B cell (primary cell): ENCODE data around the gene RPP38. TPM values are rescaled to one million over a fixed set of nuclear protein-coding genes. Genes with fewer than 3 reads are reported as not detected.

Source experiments
- ATAC-seq: fragments of 200-7000 bp; cut with Tn5 transposase; one replicate; pipeline ENCODE4 v1.10.0; 2021; ENCODE audit warnings: low read depth, mild to moderate bottlenecking, moderate number of reproducible peaks, moderate library complexity
- CTCF ChIA-PET: fragments of 350-600 bp; sonication (Branson Sonifier 250); formaldehyde crosslinking; loops from one replicate; lab custom pipeline; 2021; ENCODE audit warnings: antibody characterized with exemption, inconsistent platforms; lab: Charles Lee
- POLR2A ChIA-PET: fragments of 350-600 bp; sonication (Branson Sonifier 250); formaldehyde crosslinking; loops from one replicate; lab custom pipeline; 2021; ENCODE audit warnings: antibody characterized with exemption; lab: Charles Lee
- DNase-seq: peaks from one replicate; pipeline ENCODE4 v3.0.0; 2013
- H2AFZ ChIP-seq: 2 replicates; pipeline ENCODE4 v1.6.1; 2012; ENCODE audit warnings: mild to moderate bottlenecking, low read depth, low read length; ENCODE audit not compliant: insufficient read depth, poor library complexity, severe bottlenecking
- H3K27ac ChIP-seq, 2 donors: 1 replicate in 1 of 2; 2 replicates in 1 of 2; pipeline ENCODE4 v1.5.1; 2012 to 2013; ENCODE audit warnings: low read length in 2 of 2, mild to moderate bottlenecking in 2 of 2, moderate library complexity in 1 of 2
- H3K27me3 ChIP-seq, 4 experiments: fragments of 200-600 bp in 1 of 4; sonication (generic) in 1 of 4; replicated peaks in 1 of 4; 1 replicate in 2 of 4; 2 replicates in 2 of 4; pipeline versions ENCODE4 v1.6.1 to v1.7.0; 2013 to 2016; ENCODE audit warnings: low read length in 3 of 4, mild to moderate bottlenecking in 2 of 4, mixed read lengths in 1 of 4, moderate library complexity in 1 of 4; ENCODE audit not compliant: insufficient read depth in 4 of 4, control insufficient read depth in 3 of 4; ENCODE audit errors: control extremely low read depth in 1 of 4
- H3K36me3 ChIP-seq, 2 experiments: replicated peaks in 1 of 2; 1 replicate in 1 of 2; 2 replicates in 1 of 2; pipeline versions ENCODE4 v1.6.1 to v1.7.1; 2013; ENCODE audit warnings: low read length in 1 of 2; ENCODE audit not compliant: insufficient read depth in 2 of 2, control insufficient read depth in 1 of 2; ENCODE audit errors: control extremely low read depth in 1 of 2, extremely low read depth in 1 of 2
- H3K4me1 ChIP-seq, 2 donors: fragments of 200-600 bp in 1 of 2; sonication (generic) in 1 of 2; 1 replicate in 1 of 2; 2 replicates in 1 of 2; pipeline versions ENCODE4 v1.5.1 to v1.6.1; 2013 to 2017; ENCODE audit warnings: low read length in 2 of 2; ENCODE audit not compliant: control insufficient read depth in 2 of 2, insufficient read depth in 2 of 2
- H3K4me2 ChIP-seq: replicated peaks from 2 replicates; pipeline ENCODE3; 2012; ENCODE audit warnings: mild to moderate bottlenecking, low read depth, low read length; ENCODE audit not compliant: poor library complexity, severe bottlenecking
- H3K4me3 ChIP-seq, 5 experiments: fragments of 200-600 bp in 1 of 5; sonication (generic) in 1 of 5; 1 replicate in 3 of 5; 2 replicates in 2 of 5; pipeline versions ENCODE4 v1.5.1 to v1.7.0; 2011 to 2016; ENCODE audit warnings: low read length in 4 of 5, mild to moderate bottlenecking in 4 of 5, low read depth in 2 of 5, control low read depth in 1 of 5, moderate library complexity in 1 of 5; ENCODE audit not compliant: insufficient read depth in 1 of 5; ENCODE audit errors: control extremely low read depth in 1 of 5, extremely low read depth in 1 of 5
- H3K79me2 ChIP-seq: fragments of 200-600 bp; sonication (generic); one replicate; pipeline ENCODE4 v1.6.0; 2016; ENCODE audit warnings: low read length; ENCODE audit not compliant: control insufficient read depth, insufficient read depth
- H3K9ac ChIP-seq: fragments of 200-600 bp; sonication (generic); 2 replicates; pipeline ENCODE4 v1.6.1; 2017; ENCODE audit warnings: mild to moderate bottlenecking, low read length, moderate library complexity
- H3K9me3 ChIP-seq, 3 donors: one replicate each; pipeline versions ENCODE4 v1.6.1 to v1.7.1; 2013; ENCODE audit warnings: low read length in 2 of 3; ENCODE audit not compliant: control insufficient read depth in 2 of 3, insufficient read depth in 1 of 3; ENCODE audit errors: control extremely low read depth in 1 of 3
- H4K20me1 ChIP-seq: 2 replicates; pipeline ENCODE4 v1.6.0; 2012; ENCODE audit warnings: mild to moderate bottlenecking, low read length; ENCODE audit not compliant: insufficient read depth, control insufficient read depth, poor library complexity, severe bottlenecking
- H3K27ac Mint-ChIP-seq: one replicate; pipeline ENCODE4 v1.8.0; 2021; ENCODE audit warnings: mixed read lengths
- H3K27me3 Mint-ChIP-seq: one replicate; pipeline ENCODE4 v1.8.0; 2021; ENCODE audit warnings: mixed read lengths
- H3K4me1 Mint-ChIP-seq: one replicate; pipeline ENCODE4 v1.8.0; 2021; ENCODE audit warnings: mixed read lengths
- H3K4me3 Mint-ChIP-seq: one replicate; pipeline ENCODE4 v1.8.0; 2021; ENCODE audit warnings: mixed read lengths
- H3K9me3 Mint-ChIP-seq: one replicate; pipeline ENCODE4 v1.8.0; 2022; ENCODE audit warnings: mixed read lengths; ENCODE audit not compliant: insufficient read depth
- EZH2 ChIP-seq: IDR thresholded peaks from 2 replicates; pipeline ENCODE4 v1.6.1; 2012; ENCODE audit warnings: borderline replicate concordance, low read depth, mild to moderate bottlenecking, moderate library complexity, low read length; ENCODE audit not compliant: insufficient read depth, poor library complexity, severe bottlenecking
- WGBS: methylation state at CpG from one replicate; pipeline ENCODE4 v1.1.5; 2013; ENCODE audit warnings: missing lambda C conversion rate; ENCODE audit not compliant: insufficient coverage; 5-methylcytosine and 5-hydroxymethylcytosine counted together
- intact Hi-C: fragments of 100-400 bp; cut with micrococcal nuclease; formaldehyde crosslinking; loops from one replicate; pipeline ENCODE4 v1.10.0; 2022
- polyA minus RNA-seq: library from RNA; depleted of rRNA, polyadenylated mRNA; stranded (reverse); fragments of >200 nt; gene quantifications from 2 replicates; pipeline ENCODE4 v1.2.3, GENCODE V29; 2012
- polyA plus RNA-seq: library from polyadenylated mRNA; depleted of rRNA; stranded (reverse); fragments of >200 nt; gene quantifications from 2 replicates; pipeline ENCODE4 v1.2.3, GENCODE V29; 2012
- total RNA-seq, 2 donors: library from RNA; stranded (reverse); fragments of 120-200 nt in 1 of 2; gene quantifications; 1 replicate in 1 of 2; 2 replicates in 1 of 2; pipeline versions ENCODE4 v1.2.3 to v1.2.4, GENCODE V29; 2013 to 2022
- TF ChIP-seq, protein P1 (sequence below): fragments of 200-600 bp; IDR thresholded peaks from one replicate; pipeline ENCODE4 v1.8.0; 2022; ENCODE audit warnings: antibody characterized with exemption, mild to moderate bottlenecking

Gene RPP38, protein sequence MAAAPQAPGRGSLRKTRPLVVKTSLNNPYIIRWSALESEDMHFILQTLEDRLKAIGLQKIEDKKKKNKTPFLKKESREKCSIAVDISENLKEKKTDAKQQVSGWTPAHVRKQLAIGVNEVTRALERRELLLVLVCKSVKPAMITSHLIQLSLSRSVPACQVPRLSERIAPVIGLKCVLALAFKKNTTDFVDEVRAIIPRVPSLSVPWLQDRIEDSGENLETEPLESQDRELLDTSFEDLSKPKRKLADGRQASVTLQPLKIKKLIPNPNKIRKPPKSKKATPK
- total RNA-seq (24.5 and 24.8 TPM in 2 replicates), polyA plus RNA-seq (12.7 and 14.4 TPM in 2 replicates), polyA minus RNA-seq (14.7 and 15.1 TPM in 2 replicates)
- 21.1 TPM for total RNA-seq (2013)

DNA sequence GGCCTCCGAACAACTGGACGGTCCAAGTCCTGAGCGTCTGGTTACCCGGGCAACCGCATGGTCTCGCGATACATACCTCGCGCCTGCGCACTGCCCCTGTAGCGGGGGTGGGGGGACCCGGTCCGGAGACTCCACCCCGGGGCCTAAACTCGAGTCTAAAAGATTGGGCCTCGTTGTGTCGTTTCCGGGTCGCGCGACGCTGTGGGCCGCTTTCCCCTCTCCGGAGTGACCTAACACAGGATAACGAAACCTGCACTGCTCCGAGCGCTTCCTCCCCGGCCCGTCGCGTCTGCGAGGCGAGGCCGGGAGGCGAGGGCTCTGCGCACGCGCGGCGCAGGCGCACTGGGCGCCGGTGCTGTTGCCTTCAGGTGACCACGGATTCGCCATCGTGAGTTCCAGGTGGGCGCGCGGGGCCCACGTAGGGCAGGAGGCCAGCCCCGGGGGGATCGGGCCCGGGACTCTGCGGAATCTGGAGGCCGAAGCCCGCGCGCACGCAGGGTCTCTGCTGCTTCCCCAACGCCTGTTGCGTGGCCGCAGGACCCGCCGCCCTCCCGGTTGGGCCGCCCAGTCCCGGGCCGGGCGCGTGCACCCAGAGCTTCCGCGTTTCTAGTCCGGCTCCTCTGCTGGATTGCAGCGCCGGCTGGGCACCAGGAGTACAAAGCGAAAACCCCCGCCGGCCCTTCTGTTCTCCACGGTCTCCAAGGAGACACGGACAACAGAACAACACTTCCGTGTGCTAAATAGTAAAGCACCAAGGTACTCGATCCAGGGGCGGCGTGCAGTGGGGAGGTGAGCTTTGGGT lies at the start of gene RPP38:
Gene RPP38, plus strand, starts transcription at position 345 of the 802 bp plus-strand sequence. CDS start 5,960 bp downstream, outside the sequence.
- peak; percentile 98 for DNase-seq
- peak within 1 kb of the TSS; percentile 93 for H3K4me2 ChIP-seq
- Mint-ChIP-seq H3K9me3 (no peaks in the 10 kb centered on the region), H3K4me3 (peak within 1 kb of the TSS; percentile 93), H3K27ac (peak within 1 kb of the TSS; percentile 94), H3K4me1 (peaks cover 26% of the 10 kb centered on the region), H3K27me3 (no peaks in the 10 kb centered on the region)
- no peaks in the 10 kb centered on the region for H3K9me3 ChIP-seq
- peak within 1 kb of the TSS; percentile 80 to 91 (median 87) for H3K4me3 ChIP-seq
- H4K20me1 ChIP-seq, result peaks cover 38% of the 10 kb centered on the region
- intact Hi-C loops, result loop anchor here (1.0 to 2.0 kb wide), 6 partner anchors 9 to 258 kb away; partner anchors contain the start of genes ACBD7, CDNF, HSPA14 and MEIG1
- H3K36me3 ChIP-seq, result peaks cover 1 to 20% of the 10 kb centered on the region in 2 experiments
- ATAC-seq, result peak; percentile 75
- H3K9ac ChIP-seq, result peak within 1 kb of the TSS; percentile 92
- H3K79me2 ChIP-seq, result peaks cover 43% of the 10 kb centered on the region
- peak within 1 kb of the TSS; percentile 81 for H2AFZ ChIP-seq
- under 1% methylated on average over 84 of the region's 84 CpGs for WGBS
- peak within 1 kb of the TSS; percentile 92 to 96 for H3K27ac ChIP-seq
- ChIA-PET CTCF (interaction anchor here (0.9 to 1.3 kb wide), 3 partner anchors 10 to 125 kb away, joined by 3 read pairs; no protein-coding TSS in a partner anchor), POLR2A (interaction anchor here (0.6 to 1.0 kb wide), 4 partner anchors 70 to 146 kb away, joined by 3 to 4 read pairs (median 3); partner anchors contain the start of gene MEIG1)
- peaks cover 23 to 27% of the 10 kb centered on the region in 2 donors for H3K4me1 ChIP-seq
- H3K27me3 ChIP-seq, result no peaks in the 10 kb centered on the region
- TF ChIP-seq EZH2, result no peak

DNA sequence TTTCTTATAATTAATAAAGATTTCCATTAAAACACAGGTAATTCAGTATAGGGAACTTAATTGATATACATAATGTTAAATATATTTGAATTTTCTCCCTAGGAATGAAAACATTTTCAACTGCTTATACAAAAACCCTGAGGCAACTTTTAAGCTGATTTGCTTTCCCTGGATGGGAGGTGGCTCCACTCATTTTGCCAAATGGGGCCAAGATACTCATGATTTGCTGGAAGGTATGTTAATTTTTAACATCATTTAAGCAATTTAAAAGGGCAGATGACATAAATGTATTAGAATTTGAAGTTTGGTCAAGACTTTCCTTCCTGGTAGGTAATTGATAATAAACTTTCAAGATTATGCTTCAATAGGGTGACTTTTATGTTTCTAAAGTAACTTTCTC lies 47.6 kb upstream of the RPP38 start:
- no peak for DNase-seq
- TF ChIP-seq, protein P1, sequence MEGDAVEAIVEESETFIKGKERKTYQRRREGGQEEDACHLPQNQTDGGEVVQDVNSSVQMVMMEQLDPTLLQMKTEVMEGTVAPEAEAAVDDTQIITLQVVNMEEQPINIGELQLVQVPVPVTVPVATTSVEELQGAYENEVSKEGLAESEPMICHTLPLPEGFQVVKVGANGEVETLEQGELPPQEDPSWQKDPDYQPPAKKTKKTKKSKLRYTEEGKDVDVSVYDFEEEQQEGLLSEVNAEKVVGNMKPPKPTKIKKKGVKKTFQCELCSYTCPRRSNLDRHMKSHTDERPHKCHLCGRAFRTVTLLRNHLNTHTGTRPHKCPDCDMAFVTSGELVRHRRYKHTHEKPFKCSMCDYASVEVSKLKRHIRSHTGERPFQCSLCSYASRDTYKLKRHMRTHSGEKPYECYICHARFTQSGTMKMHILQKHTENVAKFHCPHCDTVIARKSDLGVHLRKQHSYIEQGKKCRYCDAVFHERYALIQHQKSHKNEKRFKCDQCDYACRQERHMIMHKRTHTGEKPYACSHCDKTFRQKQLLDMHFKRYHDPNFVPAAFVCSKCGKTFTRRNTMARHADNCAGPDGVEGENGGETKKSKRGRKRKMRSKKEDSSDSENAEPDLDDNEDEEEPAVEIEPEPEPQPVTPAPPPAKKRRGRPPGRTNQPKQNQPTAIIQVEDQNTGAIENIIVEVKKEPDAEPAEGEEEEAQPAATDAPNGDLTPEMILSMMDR, result no peak
- no peak for TF ChIP-seq EZH2
- Histone ChIP-seq H4K20me1 (no peaks in the 10 kb centered on the region), H3K27me3 (no peaks in the 10 kb centered on the region), H3K4me1 (no peaks in the 10 kb centered on the region), H3K9ac (no peak overlapping the region), H3K79me2 (no peaks in the 10 kb centered on the region), H2AFZ (no peak overlapping the region), H3K4me3 (no peak overlapping the region), H3K9me3 (no peaks in the 10 kb centered on the region), H3K4me2 (no peak overlapping the region), H3K27ac (no peak overlapping the region), H3K36me3 (no peaks in the 10 kb centered on the region)
- Mint-ChIP-seq H3K4me1 (no peaks in the 10 kb centered on the region), H3K9me3 (no peaks in the 10 kb centered on the region), H3K27me3 (peaks cover 7% of the 10 kb centered on the region), H3K27ac (no peak overlapping the region), H3K4me3 (no peak overlapping the region)
- ChIA-PET CTCF (interaction anchor here (0.8 kb wide), 1 partner anchor 68 kb away, joined by 3 read pairs; no protein-coding TSS in a partner anchor), POLR2A (no interaction called here)
- intact Hi-C loops, result no loop called here
- ATAC-seq, result no peak
